DMS 273 treated with DMSO at 0.1 percent for 48 hours (cell line): ENCODE measurements around the gene C1orf167.
"Not testable (repeated sequence)": the region's sequence is repeated elsewhere in the genome, so short reads cannot be mapped to it uniquely, and the experiment has no call there.

Experiments
- DNase-seq: peaks from one replicate; lab custom pipeline; 2025; lab: John Stamatoyannopoulos, UW

The C1orf167 gene

DNA sequence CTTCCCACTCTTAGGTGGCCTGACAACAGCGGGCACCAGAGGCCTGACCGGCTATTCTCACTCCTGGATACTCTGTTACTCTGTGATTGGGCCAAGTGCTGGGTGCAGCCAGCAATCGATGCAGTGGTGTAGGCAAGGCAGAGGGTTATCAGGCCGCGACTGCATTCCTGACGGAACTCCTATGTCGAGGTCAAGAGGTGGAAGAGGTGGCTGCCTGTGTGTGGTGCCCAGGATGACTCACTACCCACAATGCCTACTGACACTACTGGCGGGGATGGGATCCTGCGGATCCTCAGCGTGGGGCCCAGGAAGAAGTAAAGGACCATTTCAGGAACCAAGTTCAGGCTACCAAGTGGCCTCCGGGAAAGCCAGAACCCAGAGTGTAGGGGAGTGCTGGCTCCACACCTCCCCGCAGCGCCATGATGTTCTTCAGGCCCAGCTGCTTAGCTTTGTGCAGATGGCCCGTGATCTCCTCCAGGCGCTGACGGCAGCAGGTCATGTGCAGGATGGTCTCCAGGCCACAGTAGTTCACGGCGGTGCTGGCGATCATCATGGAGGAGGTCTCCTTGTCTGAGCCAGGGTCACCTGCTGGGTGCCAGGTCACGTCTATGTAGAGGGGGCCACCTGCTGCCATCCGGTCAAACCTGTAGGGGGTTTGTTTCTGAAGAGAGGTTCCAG lies 38.9 kb downstream of the C1orf167 start:
- DNase-seq = no peak

DNA sequence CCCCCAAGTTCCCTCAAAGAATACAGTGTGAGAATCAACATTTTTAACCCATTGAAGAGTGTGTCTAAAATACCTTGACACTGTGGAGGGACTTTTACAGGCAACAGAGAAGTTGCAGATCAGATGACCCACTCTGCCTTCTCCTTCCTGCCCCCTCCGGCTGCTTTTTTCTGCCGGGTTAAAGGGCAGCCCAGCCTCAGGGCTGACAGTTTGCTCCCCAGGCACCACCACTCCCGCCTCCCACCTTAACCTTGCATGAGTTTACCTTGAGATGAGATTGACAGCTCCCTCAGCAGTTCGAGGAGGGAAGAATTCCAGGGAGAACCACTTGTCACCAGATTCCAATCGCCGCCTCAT lies 40.6 kb downstream of the C1orf167 start:
- no peak for DNase-seq

DNA sequence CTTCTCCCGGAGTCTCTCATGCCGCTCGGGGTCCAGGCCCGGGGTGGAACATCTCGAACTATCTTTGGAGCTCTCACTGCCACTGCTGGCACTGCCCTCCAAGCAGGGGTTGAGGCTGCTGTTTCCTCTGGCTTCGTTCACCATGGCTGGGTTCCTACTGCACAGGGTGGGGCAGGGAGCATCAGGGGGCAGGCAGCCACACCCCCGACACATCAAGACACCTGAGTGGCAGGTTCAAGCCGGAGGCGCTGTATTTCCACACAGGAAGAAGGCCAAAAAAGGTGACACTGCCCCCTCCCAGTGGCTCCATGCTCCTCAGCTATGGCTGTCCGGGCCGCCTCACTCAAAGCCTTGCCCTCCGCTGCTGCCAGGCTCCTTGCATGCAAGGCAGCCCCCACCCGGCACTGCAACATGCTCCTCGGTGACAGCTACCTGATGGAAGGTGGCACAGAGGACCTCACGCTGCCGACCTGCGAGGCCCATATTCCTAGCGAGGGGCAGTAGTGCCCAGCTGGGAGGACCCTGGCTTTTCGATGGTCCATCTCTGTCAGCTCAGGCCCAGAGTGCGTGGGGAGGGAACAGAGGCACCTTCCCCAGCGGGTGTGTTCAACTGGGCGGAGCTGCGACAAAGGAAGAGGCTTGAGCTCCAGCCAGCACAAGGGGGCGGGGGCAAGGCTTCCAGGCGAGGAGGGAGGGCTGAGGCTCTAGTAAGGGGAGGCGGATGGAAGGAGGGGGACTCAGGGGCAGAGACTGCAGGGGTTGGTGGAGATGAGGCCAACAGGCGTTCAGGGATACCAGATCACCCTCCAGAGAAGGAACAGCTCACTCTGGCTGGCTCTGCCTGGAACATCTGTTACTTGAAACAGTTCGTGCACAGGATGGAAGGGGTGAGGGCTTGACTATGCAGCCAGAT lies 41.2 kb downstream of the C1orf167 start:
- DNase-seq = peak; percentile 95

DNA sequence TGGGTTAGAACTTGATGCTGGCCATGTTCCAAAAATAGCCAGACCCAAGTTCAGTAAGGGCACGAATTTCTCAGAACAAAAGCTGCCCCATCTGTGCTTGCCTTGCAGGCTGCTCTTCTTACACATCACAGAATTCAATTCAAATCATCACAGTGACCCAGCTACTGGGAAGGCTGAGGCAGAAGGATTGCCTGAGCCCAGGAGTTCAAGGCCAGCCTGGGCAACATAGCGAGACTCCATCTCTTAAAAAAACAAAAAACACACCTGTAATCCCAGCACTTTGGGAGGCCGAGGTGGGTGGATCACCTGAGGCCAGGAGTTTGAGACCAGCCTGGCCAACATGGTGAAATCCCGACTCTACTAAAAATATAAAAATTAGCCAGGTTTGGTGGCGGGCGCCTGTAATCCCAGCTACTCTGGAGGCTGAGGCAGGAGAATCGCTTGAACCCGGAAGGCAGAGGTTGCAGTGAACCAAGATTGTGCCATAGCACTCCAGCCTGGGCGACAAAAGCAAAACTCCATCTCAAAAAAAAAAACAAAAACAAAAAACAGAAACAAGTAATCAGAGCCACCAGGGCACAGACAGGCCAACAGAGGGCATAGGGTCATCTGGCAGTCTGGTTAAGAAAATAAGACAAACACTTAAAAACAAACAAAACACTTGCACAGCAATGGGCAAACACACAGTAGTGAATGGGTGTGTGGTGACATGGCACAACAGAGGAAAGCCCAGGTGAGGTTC lies 42.1 kb downstream of the C1orf167 start:
- not testable (repeated sequence) for DNase-seq

DNA sequence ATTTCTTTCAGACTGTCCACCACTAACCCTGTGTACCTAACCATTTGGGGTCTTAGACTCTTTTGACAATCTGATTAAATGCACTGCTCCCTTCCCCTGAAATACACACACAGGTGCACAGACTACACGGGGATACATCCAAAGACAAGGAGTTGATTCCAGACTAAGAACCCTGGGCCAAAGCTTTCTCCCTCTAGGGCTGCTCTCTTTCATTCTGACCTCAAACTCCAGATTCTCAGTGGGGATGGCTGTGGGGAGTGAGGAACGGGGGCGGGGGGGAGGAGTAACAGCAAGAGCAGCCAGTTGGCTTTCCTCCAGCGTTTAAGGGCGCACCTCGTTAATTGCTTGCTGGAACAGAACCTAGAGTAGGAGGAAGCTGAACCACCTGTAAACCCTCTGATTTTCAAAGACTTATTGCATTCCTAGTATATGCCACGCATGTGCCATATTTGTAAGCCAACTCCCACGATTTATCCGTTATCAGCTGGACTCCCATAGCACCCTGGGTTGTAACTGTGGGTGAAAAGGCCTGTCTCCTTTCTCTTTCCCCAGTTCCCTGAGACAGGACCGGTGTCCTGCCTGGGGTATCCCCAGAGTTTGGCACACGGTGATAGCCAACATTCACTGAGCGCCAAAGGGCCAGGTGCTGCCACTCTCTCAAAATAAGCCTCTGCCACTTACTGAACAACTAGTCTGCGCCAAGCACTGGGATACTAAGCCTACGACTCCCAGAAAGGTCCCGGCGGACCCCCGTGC lies 42.9 kb downstream of the C1orf167 start:
- peak; percentile 7 for DNase-seq

DNA sequence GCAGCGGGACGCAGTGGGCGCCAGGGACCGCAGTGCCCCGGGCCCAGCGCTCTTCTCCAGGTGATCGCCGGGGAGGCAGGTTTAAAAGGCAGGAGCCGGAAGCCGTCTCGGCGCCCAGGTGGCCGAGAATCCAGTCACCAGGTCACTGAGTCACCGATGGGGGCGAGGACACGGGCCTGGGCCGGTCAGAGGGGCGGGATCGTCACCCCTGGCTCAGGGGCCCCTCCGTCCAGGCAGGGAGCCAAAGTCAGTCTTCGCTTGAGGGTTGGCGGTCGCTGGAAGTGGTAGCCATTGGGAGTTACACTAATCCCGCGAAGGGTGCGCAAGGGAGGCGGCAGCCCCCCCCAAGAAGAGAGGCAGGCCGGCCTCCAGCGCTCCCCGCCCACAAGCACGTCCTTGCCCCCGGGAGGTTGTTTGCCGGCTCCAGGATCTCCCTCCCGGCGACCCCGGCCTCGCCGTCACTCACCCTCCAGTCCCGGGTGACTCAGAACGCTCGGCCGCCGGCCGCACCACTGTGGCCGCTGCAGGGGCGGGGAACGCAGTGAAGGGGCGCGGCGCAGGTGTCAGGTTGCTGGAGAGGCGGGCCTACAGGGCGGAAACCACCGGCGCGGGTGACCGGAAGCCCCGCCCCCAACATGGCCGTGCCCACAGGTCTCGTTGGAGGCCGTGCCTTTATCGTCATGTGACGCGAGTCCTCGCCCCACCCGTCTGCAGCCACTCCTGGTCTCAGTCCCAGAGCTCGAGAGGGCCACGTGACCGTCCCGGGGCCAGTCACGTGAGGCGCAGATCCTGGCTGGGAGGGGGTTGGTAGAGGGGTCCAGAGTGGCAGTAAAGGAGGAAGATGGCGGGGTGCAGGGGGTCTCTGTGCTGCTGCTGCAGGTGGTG lies 43.7 kb downstream of the C1orf167 start, which contains the start of the genes CLCN6 and MTHFR:
TSS of gene CLCN6 (plus strand) at position 770 of the 885 bp plus-strand sequence. CDS start at position 842, 72 bp downstream.
TSS of gene MTHFR (minus strand) at position 543 of the 885 bp plus-strand sequence. CDS start 2,848 bp downstream, outside the sequence.
- peak; percentile 94 for DNase-seq

DNA sequence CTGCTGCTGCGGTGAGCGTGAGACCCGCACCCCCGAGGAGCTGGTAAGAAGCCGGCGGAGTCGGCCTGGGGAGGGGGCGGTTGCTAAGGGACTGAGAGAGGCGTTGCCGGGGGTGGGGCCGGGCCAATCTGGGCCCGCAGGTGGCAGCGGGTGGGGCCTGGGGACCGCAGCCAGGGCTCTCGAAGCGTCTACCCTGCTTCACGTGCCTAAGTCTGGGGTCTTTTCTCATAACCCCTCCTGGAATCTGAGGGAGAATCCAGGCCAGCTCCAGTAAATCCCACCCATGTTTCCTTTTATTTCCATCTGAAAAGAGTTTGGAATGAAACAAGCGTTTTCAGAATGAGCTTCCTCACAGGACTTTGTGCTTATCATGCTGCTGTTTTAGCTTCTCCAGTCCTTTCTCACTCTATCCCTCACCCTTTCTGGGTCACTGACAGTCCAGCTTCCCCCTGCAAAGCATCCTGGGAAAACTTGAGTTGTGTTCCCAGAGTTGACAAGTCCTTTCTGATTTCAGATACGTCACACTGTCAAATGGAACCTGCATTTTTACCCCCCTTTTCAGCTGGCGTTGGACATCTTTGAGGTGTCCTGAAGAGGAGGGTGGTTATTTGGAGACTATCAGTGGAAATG lies 44.4 kb downstream of the C1orf167 start:
- no peak for DNase-seq

DNA sequence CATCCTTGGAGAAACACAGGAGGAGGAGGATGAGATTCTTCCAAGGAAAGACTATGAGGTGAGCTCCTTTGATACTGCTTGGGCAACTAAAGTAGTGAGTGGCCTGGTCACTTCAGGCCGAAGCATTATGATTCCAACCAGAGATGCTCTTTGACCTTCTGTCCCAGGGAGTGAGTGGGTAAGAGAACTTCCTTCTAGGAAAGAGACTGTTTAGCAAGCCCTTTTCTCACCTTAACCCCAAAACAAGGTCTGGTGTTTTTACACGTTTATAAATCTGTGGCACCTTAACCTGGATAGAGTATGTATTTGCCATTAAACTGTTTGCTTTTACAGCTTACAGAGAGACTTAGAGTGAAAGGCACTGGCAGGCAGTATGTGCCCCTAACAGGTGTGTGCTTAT lies 45.1 kb downstream of the C1orf167 start:
- no peak for DNase-seq

DNA sequence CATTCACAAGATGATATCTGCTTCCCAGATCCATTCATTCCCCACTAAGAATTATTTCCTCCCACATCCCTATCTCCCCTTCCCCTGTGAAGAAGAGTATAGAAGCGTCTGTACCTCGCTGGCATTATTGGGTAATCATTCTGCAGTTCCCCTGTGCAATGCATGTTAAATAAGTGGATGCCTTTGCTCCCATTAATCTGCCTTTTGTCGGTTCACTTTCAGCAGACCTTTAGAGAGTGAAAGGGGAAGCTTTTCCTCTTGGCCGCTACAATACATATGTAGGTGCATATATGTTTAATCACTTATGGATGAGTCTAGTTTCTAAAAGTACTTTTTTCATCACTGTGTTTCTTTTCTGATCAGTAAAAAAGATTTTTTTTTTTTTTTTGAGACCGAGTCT lies 51.0 kb downstream of the C1orf167 start:
- no peak for DNase-seq

DNA sequence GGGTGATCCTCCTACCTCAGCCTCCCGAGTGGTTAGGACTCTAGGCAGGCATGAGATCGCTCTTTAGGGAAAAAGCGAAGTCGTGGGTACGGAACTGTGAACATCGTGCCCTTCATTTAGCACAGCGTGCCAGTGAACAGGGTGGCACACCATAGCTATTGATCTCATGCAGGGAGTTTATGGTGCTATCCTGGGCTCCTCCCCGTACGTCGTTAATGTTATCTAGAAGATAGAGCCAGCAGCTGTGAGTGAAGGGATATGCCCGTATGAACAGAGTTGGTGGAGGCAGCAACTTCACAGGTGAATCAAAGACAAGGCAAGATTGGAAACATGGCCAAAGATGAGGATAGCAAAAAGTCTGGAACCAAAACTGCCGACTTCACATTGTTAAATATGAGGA lies 55.2 kb downstream of the C1orf167 start:
- DNase-seq = no peak

DNA sequence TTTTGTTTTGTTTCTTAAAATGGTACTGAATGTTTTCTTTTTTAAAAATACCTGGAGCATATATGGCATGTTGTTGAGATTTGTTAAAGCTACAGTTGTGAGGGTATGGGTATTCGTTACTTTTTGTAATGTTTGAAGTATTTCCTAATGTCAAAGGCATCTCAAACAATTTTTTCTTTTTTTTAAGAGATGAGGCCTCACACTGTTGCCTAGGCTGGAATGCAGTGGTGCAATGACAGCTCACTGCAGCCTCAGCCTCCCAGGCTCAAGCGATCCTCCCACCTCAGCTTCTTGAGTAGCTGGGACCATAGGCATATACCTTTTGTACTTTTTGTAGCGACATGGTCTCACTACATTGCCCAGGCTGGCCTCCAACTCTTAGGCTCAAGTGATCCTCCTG lies 60.1 kb downstream of the C1orf167 start:
- no peak for DNase-seq

DNA sequence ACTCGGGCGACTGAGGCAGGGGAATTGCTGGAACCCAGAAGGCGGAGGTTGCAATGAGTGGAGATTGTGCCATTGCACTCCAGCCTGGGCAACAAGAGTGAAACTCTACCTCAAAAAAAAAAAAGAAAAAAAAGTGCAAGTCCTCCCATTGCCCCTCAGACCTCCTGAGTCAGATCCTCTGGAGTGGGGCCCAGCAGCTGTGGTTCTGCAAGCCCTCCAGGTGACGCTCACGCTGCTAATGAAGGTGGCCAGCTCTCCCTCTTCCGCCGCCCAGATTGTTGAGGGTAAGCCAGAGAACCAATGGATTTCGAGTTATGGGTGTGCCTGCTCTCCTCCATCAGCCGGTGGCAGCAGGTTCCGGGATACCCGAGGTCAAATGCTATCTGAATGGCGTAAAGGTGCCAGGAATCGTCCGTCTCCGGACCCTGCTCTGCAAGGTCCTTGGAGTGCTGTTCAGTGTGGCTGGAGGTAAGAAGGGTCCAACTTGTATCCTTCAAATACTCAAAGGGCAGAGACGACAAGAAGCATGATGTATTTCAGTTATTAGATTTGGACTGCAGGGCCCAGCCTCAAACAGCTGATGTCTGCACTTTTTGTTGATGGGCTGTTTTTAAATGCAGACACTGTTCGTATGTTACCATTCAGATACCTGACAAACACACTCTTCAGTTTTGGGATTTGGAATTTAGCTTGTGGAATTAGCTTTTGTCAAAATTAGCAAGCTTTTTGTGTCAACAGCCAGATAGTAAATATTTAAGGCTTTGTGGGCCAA lies 61.6 kb downstream of the C1orf167 start:
- DNase-seq = no peak

DNA sequence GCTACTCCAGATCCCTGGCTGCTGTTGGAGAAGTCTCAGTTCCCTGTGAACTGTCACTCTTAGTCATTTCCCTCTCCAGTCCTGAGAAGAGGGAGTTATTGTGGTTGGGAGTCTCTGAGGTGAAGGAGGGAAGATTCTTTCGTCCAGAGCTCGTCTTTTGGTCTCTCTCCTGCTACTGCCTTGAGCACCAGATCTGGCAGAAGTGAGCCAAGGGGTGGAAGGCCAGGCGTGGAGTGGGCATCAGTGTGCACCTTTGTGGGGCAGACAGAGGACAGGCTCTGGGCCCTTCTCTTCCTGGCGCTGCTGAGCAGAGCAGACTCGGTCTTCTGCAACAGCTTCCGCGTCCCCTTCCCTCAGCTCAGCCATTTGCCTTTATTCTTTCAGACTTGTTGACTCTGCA lies 63.1 kb downstream of the C1orf167 start:
- no peak for DNase-seq

DNA sequence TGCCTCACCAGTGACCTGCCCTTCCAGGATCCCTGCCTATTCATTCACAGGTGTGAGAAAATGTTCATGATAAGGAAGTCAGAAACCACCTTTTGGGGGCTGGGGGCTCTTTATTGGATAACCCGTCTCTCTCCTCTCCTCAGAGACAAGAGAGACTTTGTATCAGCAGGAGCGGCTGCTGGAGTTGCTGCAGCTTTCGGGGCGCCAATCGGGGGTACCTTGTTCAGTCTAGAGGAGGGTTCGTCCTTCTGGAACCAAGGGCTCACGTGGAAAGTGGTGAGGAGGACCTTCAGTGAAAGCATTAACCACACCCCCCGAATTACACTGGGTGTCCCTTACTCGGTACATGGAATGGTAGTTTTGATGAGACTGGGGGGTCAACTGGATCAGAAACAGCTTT lies 65.0 kb downstream of the C1orf167 start:
- no peak for DNase-seq

DNA sequence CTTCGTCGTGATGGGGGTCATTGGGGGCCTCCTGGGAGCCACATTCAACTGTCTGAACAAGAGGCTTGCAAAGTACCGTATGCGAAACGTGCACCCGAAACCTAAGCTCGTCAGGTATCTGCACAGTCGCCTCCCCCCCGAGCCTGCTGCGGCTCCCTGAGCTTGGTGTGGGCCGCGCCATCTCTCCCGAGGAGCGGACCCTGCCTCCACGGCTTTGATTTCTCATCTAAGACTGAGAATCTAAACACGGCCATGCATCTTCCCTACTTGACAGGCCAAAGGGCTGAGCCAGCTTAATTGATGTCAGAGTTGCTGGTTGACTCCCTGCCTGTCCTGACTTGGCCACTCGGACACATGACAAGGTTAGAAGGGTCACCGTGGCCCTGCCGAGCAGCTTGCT lies 66.5 kb downstream of the C1orf167 start:
- DNase-seq = no peak

DNA sequence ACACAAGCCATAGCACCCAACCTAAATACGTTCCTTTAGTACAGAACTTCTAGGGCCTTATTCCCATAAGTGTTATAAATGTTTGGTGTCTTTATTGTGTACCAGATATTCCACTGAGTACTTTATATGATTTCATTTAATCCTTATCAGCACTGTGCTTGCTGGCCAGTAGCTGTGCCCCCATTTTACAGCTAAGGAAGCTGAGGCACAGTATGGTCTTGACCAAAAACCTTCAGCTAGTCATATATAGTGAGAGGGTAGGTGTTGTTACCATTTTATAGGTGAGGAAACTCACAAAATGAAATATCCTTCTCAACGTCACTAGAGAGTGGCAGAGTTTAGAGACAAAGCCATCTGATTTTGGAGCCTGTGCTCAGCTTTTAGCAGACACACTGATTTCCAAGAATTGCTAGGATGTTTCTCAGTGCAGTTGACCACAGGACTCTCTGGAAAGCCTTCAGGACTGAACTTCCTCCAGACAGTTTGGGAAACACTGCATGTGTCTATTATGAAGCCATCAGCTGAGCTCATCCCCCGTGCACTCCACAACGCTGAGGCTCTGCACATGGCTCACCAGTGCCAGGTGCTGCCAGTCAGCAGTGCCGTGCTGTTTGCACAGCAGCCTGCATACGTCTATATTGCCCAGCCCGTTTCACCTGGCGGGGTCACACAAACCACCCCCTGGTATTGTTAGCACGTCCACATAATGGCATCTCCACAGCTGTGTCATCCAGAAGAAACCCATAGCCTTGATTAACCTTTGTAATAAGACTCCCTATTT lies 70.1 kb downstream of the C1orf167 start:
- no peak for DNase-seq

DNA sequence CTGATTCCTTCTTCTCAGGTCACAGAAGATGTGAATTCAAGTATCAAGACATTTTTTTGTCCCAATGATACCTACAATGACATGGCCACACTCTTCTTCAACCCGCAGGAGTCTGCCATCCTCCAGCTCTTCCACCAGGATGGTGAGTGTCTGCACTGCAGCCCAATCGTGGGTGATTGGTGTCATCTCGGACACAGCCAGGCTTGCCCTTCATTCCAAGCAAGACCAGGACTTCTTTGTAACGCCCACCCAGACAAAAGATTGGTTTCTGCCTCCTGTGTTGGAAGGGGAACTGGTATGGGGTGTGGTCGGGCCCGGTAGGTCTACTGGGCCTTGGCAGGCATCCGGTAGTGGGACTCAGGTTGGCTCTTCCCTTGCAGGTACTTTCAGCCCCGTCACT lies 71.5 kb downstream of the C1orf167 start:
- DNase-seq = no peak

DNA sequence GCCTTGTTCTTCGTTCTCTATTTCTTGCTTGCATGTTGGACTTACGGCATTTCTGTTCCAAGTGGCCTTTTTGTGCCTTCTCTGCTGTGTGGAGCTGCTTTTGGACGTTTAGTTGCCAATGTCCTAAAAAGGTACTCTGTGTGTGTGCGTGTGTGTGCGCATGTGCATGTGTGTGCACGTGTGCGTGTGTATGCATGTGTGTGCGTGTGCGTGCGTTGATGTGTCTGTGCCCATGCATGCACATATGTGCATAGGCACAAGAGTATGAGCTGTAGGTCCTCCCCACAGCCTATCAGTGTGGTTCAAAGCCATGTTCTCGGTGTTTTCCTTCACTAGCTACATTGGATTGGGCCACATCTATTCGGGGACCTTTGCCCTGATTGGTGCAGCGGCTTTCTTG lies 71.9 kb downstream of the C1orf167 start:
- no peak for DNase-seq
